Bone marrow (tissue), 2 donors: ENCODE results near the gene PFDN4.

ENCODE experiments used
- DNase-seq, 2 donors: peaks; one replicate each; lab custom pipeline; 2025; lab: John Stamatoyannopoulos, UW

PFDN4 gene

GRCh38 chr20:54207743-54208547 is at the start of gene PFDN4:
Gene PFDN4, plus strand, starts transcription at chr20:54208087. Its CDS starts 14 bp downstream, at chr20:54208101.
- peak; percentile 72 to 83 for DNase-seq

GRCh38 chr20:54158226-54158625 is 49.7 kb upstream of the PFDN4 start:
- DNase-seq: no peak

- no peak for DNase-seq
Measured at GRCh38 chr20:54158856-54159418, 49.0 kb upstream of the PFDN4 start.

GRCh38 chr20:54160065-54161007 is 47.6 kb upstream of the PFDN4 start:
- no peak for DNase-seq

DNA sequence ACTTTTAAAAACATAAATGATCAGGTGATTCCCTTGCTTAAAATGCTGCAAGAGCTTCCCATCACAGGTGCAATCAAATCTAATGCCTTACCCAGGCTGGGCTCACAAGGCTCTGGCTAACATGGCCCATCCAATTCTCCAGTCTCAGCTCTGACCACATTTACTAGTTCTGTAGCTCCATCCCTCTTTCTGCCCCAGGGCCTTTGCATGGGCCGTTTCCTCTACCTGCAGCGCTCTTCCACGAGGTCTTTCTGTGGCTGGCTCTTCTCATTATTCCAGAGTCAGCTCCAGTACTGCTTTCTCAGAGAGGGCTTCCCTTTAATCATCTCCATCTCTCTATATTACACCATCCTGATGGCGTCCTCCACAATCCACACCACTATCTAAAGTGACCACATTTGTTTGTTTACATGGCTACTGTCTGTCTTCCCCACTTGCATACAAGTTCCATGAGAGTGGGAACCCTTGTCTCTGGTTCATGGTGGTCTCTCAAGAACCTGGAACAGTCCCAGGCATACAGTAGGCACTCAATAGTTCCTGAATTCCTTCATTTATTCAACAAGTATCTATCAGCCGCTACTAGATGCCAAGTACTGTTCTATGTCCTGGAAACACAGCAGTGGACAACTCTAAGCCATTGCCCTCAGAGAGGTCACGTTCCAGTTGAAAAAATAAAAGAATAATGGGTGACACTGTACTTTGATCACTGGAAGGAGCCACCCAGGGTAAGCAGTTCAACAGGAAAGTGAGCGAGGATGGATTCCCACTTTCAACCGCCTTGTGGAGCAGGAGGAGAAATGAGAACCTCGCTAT is 46.7 kb upstream of the PFDN4 start:
- DNase-seq: no peak

DNA sequence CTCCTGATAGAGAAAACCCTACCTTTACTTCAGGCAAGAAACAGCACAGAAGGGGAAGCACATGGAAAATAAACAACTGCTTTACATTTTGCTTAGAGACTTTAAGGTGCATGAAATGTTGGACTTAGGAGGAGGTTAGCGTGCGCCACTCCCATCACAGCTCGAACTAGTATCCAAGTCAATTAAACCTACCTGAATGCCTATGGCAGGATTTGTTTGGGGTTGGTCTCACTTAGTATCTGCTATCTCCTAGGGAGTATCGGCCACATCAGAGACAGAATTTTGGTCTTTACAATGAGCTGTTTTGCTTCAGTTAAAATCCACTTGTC is 46.1 kb upstream of the PFDN4 start:
- no peak for DNase-seq

DNA sequence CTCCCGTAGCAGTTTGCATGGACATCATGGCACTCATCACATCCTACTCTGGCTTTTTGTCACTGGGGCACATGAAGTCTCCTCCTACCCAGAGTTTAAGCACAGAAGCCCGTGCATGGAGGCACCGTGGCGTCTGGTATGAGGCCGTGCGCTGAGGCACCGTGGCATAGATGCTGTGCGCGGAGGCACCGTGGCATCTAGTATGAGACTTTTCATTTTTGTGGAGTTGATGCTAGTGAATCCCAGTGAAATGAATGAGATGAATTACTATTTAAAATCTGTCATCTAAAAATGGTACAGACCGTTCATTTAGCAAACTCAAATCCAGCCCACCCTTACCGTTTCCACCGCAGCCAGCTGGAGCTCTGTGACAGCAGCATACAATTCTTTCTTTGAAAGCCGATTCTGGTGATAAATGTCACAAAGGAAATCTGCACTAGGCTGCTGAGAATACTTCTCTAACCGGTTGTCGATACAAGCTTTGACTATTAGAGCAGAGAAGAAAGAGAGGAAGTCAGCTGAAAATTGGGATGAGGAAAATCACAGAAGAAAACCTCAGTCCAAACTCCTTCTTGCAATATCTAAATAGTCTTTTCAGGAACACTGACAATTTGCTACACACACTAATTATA is 45.4 kb upstream of the PFDN4 start:
- no peak for DNase-seq

- DNase-seq: no peak
Measured at GRCh38 chr20:54163402-54163801, 44.5 kb upstream of the PFDN4 start.

DNA sequence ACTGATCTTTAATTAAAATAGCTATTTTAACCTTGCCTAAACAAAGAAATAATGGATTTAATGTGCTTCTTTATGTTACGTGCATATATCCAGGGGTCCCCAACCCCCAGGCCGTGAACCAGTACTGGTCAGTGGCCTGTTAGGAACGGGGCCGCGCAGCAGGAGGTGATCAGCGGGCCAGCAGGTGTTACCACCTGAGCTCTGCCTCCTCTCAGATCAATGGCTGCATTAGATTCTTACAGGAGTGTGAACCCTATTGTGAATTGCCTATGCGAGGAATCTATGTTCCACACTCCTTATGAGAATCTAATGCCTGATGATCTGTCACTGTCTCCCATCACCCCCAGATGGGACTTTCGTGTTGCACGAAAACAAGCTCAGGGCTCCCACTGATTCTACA is 42.9 kb upstream of the PFDN4 start:
- DNase-seq: no peak

DNA sequence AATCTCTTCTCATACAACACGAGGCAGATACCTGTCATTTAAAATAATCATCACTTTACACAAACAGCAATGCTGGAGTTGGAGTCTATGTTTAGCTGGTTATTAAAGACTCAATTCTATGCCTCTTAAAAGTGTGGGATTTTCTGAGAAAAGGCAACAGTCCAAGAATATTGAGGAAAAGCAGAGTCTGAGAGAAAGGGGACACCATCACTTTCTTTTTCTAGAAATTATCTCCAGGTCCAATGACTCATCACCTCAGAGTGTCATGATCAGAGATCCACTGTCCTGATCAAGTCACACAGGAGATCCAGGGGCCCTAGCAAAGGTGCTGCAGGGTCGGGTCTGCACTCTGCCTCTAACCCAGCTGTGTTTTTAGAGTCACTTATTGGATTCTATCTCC is 42.1 kb upstream of the PFDN4 start:
- DNase-seq: no peak

DNA sequence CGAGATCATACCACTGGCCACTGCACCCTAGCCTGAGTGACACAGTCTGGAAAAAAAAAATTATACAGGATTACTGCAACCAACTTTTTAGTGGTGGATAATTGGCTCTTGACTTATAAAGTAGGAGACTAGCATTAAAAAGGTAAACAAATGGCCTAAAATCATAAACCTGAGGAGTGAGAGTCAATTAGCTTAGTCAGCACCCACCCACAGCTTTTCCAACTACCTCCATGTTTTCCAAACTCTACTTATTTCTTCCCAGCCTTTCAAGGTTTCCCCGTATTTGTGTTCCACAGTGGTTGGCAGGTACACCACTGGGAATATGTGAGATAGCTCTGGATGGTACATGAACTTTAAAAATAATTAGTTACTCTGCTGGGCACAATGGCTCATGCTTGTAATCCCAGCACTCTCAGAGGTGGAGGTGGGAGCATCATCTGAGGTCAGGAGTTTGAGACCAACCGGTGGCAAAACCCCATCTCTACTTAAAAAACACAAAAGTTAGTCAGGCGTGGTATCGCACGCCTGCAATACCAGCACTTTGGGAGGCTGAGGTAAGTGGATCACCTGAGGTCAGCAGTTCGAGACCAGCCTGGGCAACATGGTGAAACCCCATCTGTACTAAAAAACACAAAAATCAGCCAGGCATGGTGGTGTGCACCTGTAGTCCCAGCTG is 40.8 kb upstream of the PFDN4 start:
- no peak for DNase-seq

GRCh38 chr20:54167909-54168872 is 39.7 kb upstream of the PFDN4 start:
- no peak for DNase-seq

GRCh38 chr20:54168961-54169862 is 38.7 kb upstream of the PFDN4 start:
- no peak for DNase-seq

DNA sequence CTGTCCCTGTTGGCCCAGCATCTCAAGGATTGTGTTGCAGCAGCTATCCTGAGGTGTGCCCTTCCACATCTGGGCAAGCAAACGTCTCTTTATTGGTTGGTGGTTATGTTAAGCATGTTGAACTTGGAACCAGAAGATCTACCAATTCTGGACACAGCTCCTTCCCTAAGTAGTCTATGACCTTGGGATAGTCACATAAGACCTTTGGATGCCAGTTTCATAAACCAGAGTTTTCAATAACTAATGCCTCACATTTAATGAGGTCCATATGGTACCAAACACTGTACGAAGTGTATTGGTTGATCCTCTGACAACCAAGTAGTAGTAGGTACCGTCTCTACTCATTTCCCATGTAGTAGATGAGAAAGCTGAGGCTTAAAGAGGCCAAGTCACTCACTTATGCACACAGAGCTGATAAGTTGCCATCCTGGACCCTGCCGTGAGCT is 37.8 kb upstream of the PFDN4 start:
- no peak for DNase-seq

- DNase-seq: no peak
Measured at GRCh38 chr20:54170963-54171362, 36.9 kb upstream of the PFDN4 start.

GRCh38 chr20:54172532-54172855 is 35.4 kb upstream of the PFDN4 start:
- no peak for DNase-seq

DNA sequence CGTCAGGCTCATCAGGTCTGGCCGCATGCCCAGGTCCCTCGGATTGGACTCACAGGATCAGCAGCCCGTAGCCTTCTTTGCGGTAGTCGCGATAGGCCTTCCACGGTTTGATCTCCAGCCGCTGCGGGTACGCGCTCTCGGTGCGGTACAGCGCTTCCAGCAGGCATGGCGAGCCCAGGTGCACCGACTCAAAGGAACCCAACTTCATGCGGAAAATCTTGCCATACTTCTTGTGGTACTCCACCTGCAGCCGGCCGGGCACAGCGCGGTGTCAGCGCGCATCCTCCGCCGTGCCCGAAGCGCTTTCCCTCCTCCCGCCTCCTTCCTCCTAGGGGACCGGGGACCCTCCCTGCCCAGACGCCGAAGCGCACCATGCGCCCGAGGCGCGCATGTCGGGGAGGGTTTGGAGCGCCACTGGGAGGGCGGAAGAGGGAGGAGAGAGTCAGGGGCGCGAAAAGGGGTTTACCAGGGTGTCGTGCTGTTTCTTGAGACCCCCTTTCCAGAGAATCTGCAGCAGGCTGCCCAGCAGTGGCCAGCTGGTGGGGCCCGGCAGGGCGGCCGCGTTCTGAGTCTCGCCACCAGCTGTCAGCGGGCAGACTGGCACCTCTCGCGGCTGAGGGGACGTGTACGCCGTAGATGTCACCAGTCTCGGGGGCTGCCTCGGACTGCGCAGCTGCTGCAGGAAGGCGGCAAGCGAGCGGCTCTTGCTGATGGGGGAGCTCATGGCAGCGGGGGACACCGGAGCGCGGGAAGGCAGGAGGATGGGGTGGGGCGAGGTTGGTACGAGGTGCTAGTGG is 34.8 kb upstream of the PFDN4 start:
- no peak for DNase-seq
